ENCODE results near the gene GTF2IRD2.
"Not testable (repeated sequence)": the region's sequence is repeated elsewhere in the genome, so short reads cannot be mapped to it uniquely, and the experiment has no call there.

The GTF2IRD2 gene

GRCh38 chr7:74783595-74783994, 67.8 kb downstream of the GTF2IRD2 start:
- DNase-seq = not testable (repeated sequence)

- not testable (repeated sequence) for DNase-seq
These were observed 69.7 kb downstream of the GTF2IRD2 start for GRCh38 chr7:74781746-74782145.

GRCh38 chr7:74779053-74779452, 72.4 kb downstream of the GTF2IRD2 start:
- DNase-seq = not testable (repeated sequence)

- not testable (repeated sequence) for DNase-seq
These were observed 76.3 kb downstream of the GTF2IRD2 start for GRCh38 chr7:74775111-74775510.

GRCh38 chr7:74773760-74774750, 77.3 kb downstream of the GTF2IRD2 start, which contains the start of gene NCF1:
NCF1 (plus strand) TSS chr7:74774011; CDS start chr7:74774032, 21 bp downstream.
- not testable (repeated sequence) for DNase-seq

GRCh38 chr7:74772093-74772492, 79.3 kb downstream of the GTF2IRD2 start:
- not testable (repeated sequence) for DNase-seq

- DNase-seq = not testable (repeated sequence)
These were observed 81.3 kb downstream of the GTF2IRD2 start for GRCh38 chr7:74770062-74770461.

GRCh38 chr7:74766991-74767390, 84.4 kb downstream of the GTF2IRD2 start:
- not testable (repeated sequence) for DNase-seq

- DNase-seq = not testable (repeated sequence)
These were observed 84.9 kb downstream of the GTF2IRD2 start for GRCh38 chr7:74766509-74766908.

- not testable (repeated sequence) for DNase-seq
These were observed 86.0 kb downstream of the GTF2IRD2 start for GRCh38 chr7:74765205-74765918.

GRCh38 chr7:74758982-74759381, 92.4 kb downstream of the GTF2IRD2 start:
- not testable (repeated sequence) for DNase-seq

GRCh38 chr7:74758268-74758667, 93.1 kb downstream of the GTF2IRD2 start:
- not testable (repeated sequence) for DNase-seq

GRCh38 chr7:74756673-74757072, 94.7 kb downstream of the GTF2IRD2 start:
- DNase-seq = not testable (repeated sequence)

GRCh38 chr7:74753921-74754482, 97.4 kb downstream of the GTF2IRD2 start:
- not testable (repeated sequence) for DNase-seq
